A549 (cell line): Measurements from ENCODE around the gene FOXN4. TPM values are rescaled to one million over a fixed set of nuclear protein-coding genes. Genes with fewer than 3 reads are reported as not detected.

Experiments used
- ATAC-seq, 2 experiments: fragments of 200-7000 bp in 1 of 2; fragments of >200 bp in 1 of 2; cut with Nextera tagmentation in 1 of 2; cut with Tn5 transposase in 1 of 2; 3 replicates each; pipeline versions ENCODE4 v1.8.0 to v1.9.1; 2018 to 2020; ENCODE audit warnings: mild to moderate bottlenecking in 1 of 2, moderate library complexity in 1 of 2
- CTCF ChIA-PET: fragments of 300-600 bp; sonication (Branson Sonifier 250); formaldehyde crosslinking; extraction: SDS; loops from one replicate; lab custom pipeline; 2021; ENCODE audit warnings: antibody characterized with exemption, inconsistent platforms; lab: Yijun Ruan, JAX
- POLR2A ChIA-PET: fragments of 350-600 bp; formaldehyde crosslinking; extraction: SDS; loops from one replicate; lab custom pipeline; 2021; ENCODE audit warnings: antibody characterized with exemption, inconsistent platforms; lab: Yijun Ruan, JAX
- DNase-seq, 2 experiments: peaks; one replicate each; pipeline versions ENCODE4 v3.0.0 to v3.0.0-alpha.2; 2011 to 2016; ENCODE audit warnings: low read depth in 1 of 2, low spot score in 1 of 2
- FAIRE-seq: peaks from 2 replicates; lab custom pipeline; 2011; peaks lifted over from hg19 to GRCh38; lab: Jason Lieb, UNC
- H3K27ac ChIP-seq, 2 experiments: fragments of >200 bp; sonication (Bioruptor Twin); formaldehyde crosslinking; 3 replicates each; pipeline ENCODE4 v1.5.1; 2016 to 2017
- H3K4me1 ChIP-seq: fragments of >200 bp; sonication (Bioruptor Twin); formaldehyde crosslinking; 3 replicates; pipeline ENCODE4 v1.6.1; 2016
- H3K4me2 ChIP-seq: fragments of >200 bp; sonication (Bioruptor Twin); formaldehyde crosslinking; 3 replicates; pipeline ENCODE4 v1.6.1; 2016
- H3K4me3 ChIP-seq: fragments of >200 bp; sonication (Bioruptor Twin); formaldehyde crosslinking; 3 replicates; pipeline ENCODE4 v1.5.1; 2016
- H3K9me3 ChIP-seq: fragments of >200 bp; sonication (Bioruptor Twin); formaldehyde crosslinking; 3 replicates; pipeline ENCODE4 v1.6.1; 2016
- CBX2 ChIP-seq: fragments of 200-600 bp; sonication (generic); IDR thresholded peaks from 2 replicates; pipeline ENCODE4 v1.6.1; 2016; ENCODE audit warnings: low read depth, mild to moderate bottlenecking, borderline replicate concordance
- CHD2 ChIP-seq: fragments of 150-350 bp; IDR thresholded peaks from 2 replicates; pipeline ENCODE4 v1.6.1; 2014; ENCODE audit warnings: low read length; ENCODE audit not compliant: partially characterized antibody
- EHMT2 ChIP-seq: fragments of 200-600 bp; sonication (generic); IDR thresholded peaks from 2 replicates; pipeline ENCODE4 v1.6.1; 2016; ENCODE audit warnings: antibody characterized with exemption, low read depth, mild to moderate bottlenecking, moderate library complexity
- GATA3 ChIP-seq: IDR thresholded peaks from 2 replicates; pipeline ENCODE4 v1.6.1; 2012; ENCODE audit warnings: borderline replicate concordance
- HDAC2 ChIP-seq: fragments of 200-600 bp; sonication (generic); IDR thresholded peaks from 2 replicates; pipeline ENCODE4 v1.6.1; 2016
- HOXA7 ChIP-seq: fragments of 250-450 bp; sonication (Bioruptor Pico); IDR thresholded peaks from 2 replicates; pipeline ENCODE4 v1.5.0; 2020; ENCODE audit warnings: mild to moderate bottlenecking, moderate library complexity
- JUN ChIP-seq, 2 experiments: fragments of >200 bp; sonication (Bioruptor Twin); formaldehyde crosslinking; IDR thresholded peaks; 2 replicates in 1 of 2; 3 replicates in 1 of 2; pipeline ENCODE4 v1.6.1; 2016 to 2017
- MAFK ChIP-seq: fragments of 450-650 bp; IDR thresholded peaks from 2 replicates; pipeline ENCODE4 v1.6.1; 2014; ENCODE audit not compliant: partially characterized antibody
- MYC ChIP-seq: IDR thresholded peaks from 2 replicates; pipeline ENCODE4 v1.6.1; 2012; ENCODE audit warnings: mild to moderate bottlenecking, inconsistent platforms, low read length, improper control_type of control experiment, borderline replicate concordance
- NFE2L2 ChIP-seq: fragments of 150-350 bp; conservative IDR thresholded peaks from 2 replicates; pipeline ENCODE4 v1.6.1; 2014; ENCODE audit warnings: low read length
- NPAS2 ChIP-seq: fragments of 250-450 bp; sonication (Bioruptor Pico); IDR thresholded peaks from 2 replicates; pipeline ENCODE4 v1.8.0; 2022; ENCODE audit warnings: mild to moderate bottlenecking, moderate library complexity, borderline replicate concordance
- NR3C1 ChIP-seq: fragments of >200 bp; sonication (Bioruptor Twin); formaldehyde crosslinking; IDR thresholded peaks from 3 replicates; pipeline ENCODE4 v1.6.1; 2017
- POLR2AphosphoS2 ChIP-seq: conservative IDR thresholded peaks from 2 replicates; pipeline ENCODE4 v1.6.1; 2012; ENCODE audit warnings: low read length, improper control_type of control experiment, inconsistent platforms
- RAD21 ChIP-seq, 2 experiments: fragments of >200 bp in 1 of 2; sonication (Bioruptor Twin) in 1 of 2; formaldehyde crosslinking in 1 of 2; IDR thresholded peaks in 1 of 2; conservative IDR thresholded peaks in 1 of 2; 2 replicates in 1 of 2; 3 replicates in 1 of 2; pipeline ENCODE4 v1.6.1; 2012 to 2018; ENCODE audit warnings: inconsistent platforms in 1 of 2
- RARB ChIP-seq: fragments of 250-450 bp; sonication (Bioruptor Pico); IDR thresholded peaks from 2 replicates; pipeline ENCODE4 v1.8.0; 2021; ENCODE audit warnings: mild to moderate bottlenecking, moderate library complexity
- RCOR1 ChIP-seq: fragments of 150-350 bp; IDR thresholded peaks from 2 replicates; pipeline ENCODE4 v1.6.1; 2014; ENCODE audit warnings: antibody characterized with exemption, low read length, low read depth
- RNF2 ChIP-seq: fragments of 200-600 bp; sonication (generic); IDR thresholded peaks from 2 replicates; pipeline ENCODE4 v1.6.1; 2016; ENCODE audit warnings: low read depth, mild to moderate bottlenecking, antibody characterized with exemption, moderate library complexity, borderline replicate concordance
- TFCP2L1 ChIP-seq: fragments of 250-450 bp; sonication (Bioruptor Pico); IDR thresholded peaks from 2 replicates; pipeline ENCODE4 v1.5.0; 2021; ENCODE audit warnings: mild to moderate bottlenecking
- TP53 ChIP-seq: fragments of 250-450 bp; sonication (Bioruptor Pico); IDR thresholded peaks from 2 replicates; pipeline ENCODE4 v1.5.0; 2021; ENCODE audit warnings: mild to moderate bottlenecking, moderate library complexity
- ZFP36 ChIP-seq: fragments of 450-650 bp; IDR thresholded peaks from 2 replicates; pipeline ENCODE4 v1.6.1; 2014; ENCODE audit warnings: borderline replicate concordance; ENCODE audit not compliant: partially characterized antibody
- WGBS: methylation state at CpG from one replicate; pipeline ENCODE4 v1.1.6; 2017; ENCODE audit errors: missing lambda C conversion rate; 5-methylcytosine and 5-hydroxymethylcytosine counted together
- polyA plus RNA-seq, 4 experiments: library from polyadenylated mRNA; depleted of rRNA in 3 of 4; stranded (reverse); fragments of >200 nt; fragmentation: RNase III in 1 of 4; extraction: RNeasy Plus Mini Kit Qiagen cat#74134 plus additional on column Dnase treatment in 1 of 4; gene quantifications; 2 replicates in 3 of 4; 3 replicates in 1 of 4; pipeline ENCODE4 v1.2.3, GENCODE V29; 2011 to 2017
- TF ChIP-seq, protein P1 (sequence below): fragments of 250-450 bp; sonication (Bioruptor Pico); IDR thresholded peaks from 2 replicates; pipeline ENCODE4 v1.5.0; 2020; ENCODE audit warnings: low read depth, mild to moderate bottlenecking, moderate library complexity
- TF ChIP-seq, protein P2 (sequence below): IDR thresholded peaks from 2 replicates; pipeline ENCODE4 v1.6.1; 2012; ENCODE audit warnings: low read depth, borderline replicate concordance
- TF ChIP-seq, protein P3 (sequence below): fragments of 450-650 bp; IDR thresholded peaks from 2 replicates; pipeline ENCODE4 v1.6.1; 2014; ENCODE audit warnings: antibody characterized with exemption
- TF ChIP-seq, protein P4 (sequence below): fragments of >200 bp; sonication (Bioruptor Twin); formaldehyde crosslinking; IDR thresholded peaks from 2 replicates; pipeline ENCODE4 v1.6.1; 2016

FOXN4 gene
- polyA plus RNA-seq, 2 of the 4 experiments (the other 2 are of a cell fraction): 0.05 TPM; not detected in 1

DNA sequence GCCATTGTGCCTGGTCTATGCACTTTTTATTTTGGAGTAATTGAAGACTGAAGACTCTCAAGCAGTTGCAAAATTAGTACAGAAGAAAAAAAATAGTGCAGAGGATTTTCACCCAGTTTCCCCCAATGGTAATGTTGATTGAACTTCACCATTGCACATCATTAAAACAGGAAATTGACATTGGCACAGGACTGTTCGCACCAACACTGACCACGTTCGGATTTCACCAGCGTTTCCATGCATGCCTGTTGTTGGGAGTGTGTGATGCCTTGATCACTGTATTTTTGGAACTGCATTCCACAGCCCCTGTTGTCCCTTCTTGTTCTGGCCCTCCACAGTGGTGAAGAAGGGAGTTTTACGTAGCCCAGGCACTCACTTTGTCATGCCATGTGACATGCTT is 67.1 kb downstream of the FOXN4 start:
- Histone ChIP-seq H3K4me2 (no peak overlapping the region), H3K27ac (no peak overlapping the region), H3K4me1 (no peaks in the 10 kb centered on the region), H3K9me3 (no peaks in the 10 kb centered on the region), H3K4me3 (no peak overlapping the region)
- 90% methylated on average over 5 of the region's 5 CpGs for WGBS
- no peak for FAIRE-seq
- no peak for ATAC-seq
- DNase-seq: no peak
- POLR2A ChIA-PET: no interaction called here
- CTCF ChIA-PET: no interaction called here
- TF ChIP-seq NR3C1 (no peak), JUN (IDR thresholded peaks at IDR 0.05) (no peak), NPAS2 (CRISPR knock-in tag) (no peak), MYC (no peak), RAD21 (conservative IDR thresholded peaks at IDR 0.05 in 1 of 2, IDR thresholded peaks at IDR 0.05 in 1 of 2) (no peak), ZFP36 (no peak), TFCP2L1 (no peak), TP53 (CRISPR knock-in tag) (no peak), NFE2L2 (no peak), EHMT2 (no peak), POLR2AphosphoS2 (no peak), HOXA7 (no peak), RCOR1 (no peak), CHD2 (no peak)
- TF ChIP-seq, protein P1, sequence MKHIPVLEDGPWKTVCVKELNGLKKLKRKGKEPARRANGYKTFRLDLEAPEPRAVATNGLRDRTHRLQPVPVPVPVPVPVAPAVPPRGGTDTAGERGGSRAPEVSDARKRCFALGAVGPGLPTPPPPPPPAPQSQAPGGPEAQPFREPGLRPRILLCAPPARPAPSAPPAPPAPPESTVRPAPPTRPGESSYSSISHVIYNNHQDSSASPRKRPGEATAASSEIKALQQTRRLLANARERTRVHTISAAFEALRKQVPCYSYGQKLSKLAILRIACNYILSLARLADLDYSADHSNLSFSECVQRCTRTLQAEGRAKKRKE (CRISPR knock-in tag): no peak
- TF ChIP-seq, protein P2, sequence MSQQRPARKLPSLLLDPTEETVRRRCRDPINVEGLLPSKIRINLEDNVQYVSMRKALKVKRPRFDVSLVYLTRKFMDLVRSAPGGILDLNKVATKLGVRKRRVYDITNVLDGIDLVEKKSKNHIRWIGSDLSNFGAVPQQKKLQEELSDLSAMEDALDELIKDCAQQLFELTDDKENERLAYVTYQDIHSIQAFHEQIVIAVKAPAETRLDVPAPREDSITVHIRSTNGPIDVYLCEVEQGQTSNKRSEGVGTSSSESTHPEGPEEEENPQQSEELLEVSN: no peak
- TF ChIP-seq, protein P3, sequence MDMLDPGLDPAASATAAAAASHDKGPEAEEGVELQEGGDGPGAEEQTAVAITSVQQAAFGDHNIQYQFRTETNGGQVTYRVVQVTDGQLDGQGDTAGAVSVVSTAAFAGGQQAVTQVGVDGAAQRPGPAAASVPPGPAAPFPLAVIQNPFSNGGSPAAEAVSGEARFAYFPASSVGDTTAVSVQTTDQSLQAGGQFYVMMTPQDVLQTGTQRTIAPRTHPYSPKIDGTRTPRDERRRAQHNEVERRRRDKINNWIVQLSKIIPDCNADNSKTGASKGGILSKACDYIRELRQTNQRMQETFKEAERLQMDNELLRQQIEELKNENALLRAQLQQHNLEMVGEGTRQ: no peak

DNA sequence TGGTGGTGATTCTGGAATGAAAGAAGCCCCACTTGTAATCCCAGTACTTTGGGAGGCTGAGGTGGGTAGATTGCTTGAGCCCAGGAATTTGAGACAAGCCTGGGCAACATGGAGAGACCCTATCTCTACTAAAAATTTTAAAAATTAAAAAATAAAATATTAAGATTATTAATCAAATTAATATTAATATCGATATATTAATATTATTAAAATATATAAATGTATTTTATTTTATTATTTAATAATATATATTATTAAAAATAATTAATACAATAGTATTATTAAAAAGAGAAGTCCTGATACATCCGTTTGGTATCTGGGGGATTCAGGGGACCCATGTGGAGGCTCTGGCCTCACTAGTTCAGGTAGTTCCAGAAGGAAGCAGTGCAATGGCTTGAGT is 68.7 kb downstream of the FOXN4 start:
- no peaks in the 10 kb centered on the region for H3K9me3 ChIP-seq
- TF ChIP-seq RARB (CRISPR knock-in tag) (no peak), MYC (no peak), JUN (IDR thresholded peaks at IDR 0.05) (no peak), HDAC2 (no peak), RNF2 (no peak), RAD21 (conservative IDR thresholded peaks at IDR 0.05 in 1 of 2, IDR thresholded peaks at IDR 0.05 in 1 of 2) (no peak), CBX2 (no peak), GATA3 (no peak), MAFK (no peak)
- TF ChIP-seq, protein P2: no peak
- TF ChIP-seq, protein P4, sequence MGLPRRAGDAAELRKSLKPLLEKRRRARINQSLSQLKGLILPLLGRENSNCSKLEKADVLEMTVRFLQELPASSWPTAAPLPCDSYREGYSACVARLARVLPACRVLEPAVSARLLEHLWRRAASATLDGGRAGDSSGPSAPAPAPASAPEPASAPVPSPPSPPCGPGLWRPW: no peak

More for the DNA sequence above, 68.7 kb downstream of the FOXN4 start:
- ATAC-seq (no peak), FAIRE-seq (no peak), DNase-seq (no peak)
- H3K27ac ChIP-seq: no peak overlapping the region
- ChIA-PET POLR2A (no interaction called here), CTCF (interaction anchor here (0.6 kb wide), 1 partner anchor 628 kb away, joined by 6 read pairs; no protein-coding TSS in a partner anchor)
- no peaks in the 10 kb centered on the region for H3K4me1 ChIP-seq
- WGBS: 86% methylated on average over 2 of the region's 2 CpGs
- H3K4me2 ChIP-seq: no peak overlapping the region
- no peak overlapping the region for H3K4me3 ChIP-seq
